ENCODE measurements around the gene HUWE1. TPM values are rescaled to one million over a fixed set of nuclear protein-coding genes. Genes with fewer than 3 reads are reported as not detected.

HUWE1 gene
- total RNA-seq, 1 donor from 2014 or later, result 225 TPM

DNA sequence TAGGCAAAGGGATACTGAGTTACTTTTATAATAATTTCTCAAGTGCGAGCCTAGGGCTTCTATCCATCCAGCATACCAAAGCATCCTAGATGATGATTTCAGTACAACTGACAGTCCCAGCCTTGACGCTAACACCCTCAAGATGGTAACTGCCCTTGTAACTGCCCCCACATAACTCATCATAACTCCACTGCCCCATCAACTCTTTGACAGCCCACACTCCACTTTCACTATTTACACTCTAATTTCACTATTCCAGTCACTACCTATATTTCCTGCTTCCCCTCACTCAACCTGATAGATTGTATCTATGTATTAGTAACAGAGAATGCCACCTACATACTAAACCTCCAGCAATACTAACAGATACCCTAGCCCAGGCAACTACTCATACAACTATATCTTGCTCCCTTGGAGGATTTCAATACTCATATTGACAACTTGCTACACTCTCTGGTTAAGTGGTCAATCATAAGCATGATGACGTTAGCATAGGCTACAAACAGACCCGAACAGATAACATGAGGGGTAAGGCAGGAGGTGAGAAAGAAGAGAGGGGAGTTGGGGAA is 65.0 kb downstream of the HUWE1 start:
- H3K4me3 ChIP-seq (ENCODE audit: insufficient read depth, low read depth, low read length), result no peak overlapping the region
- peaks cover 44% of the 10 kb centered on the region for H3K36me3 ChIP-seq (ENCODE audit: insufficient read depth, low read length)
- no peaks in the 10 kb centered on the region for H3K9me3 ChIP-seq (ENCODE audit: insufficient read depth, low read depth, low read length)
- no peak overlapping the region for H3K27ac Mint-ChIP-seq (ENCODE audit: unreplicated experiment)
- peak; percentile 76 for FAIRE-seq
- H4K20me1 ChIP-seq (ENCODE audit: insufficient read depth, low read length), result peaks cover 24% of the 10 kb centered on the region
- no peak overlapping the region for H3K9ac ChIP-seq (ENCODE audit: low read length)
- H2AFZ ChIP-seq (ENCODE audit: low read depth, low read length), result no peak overlapping the region
- no peak overlapping the region for H3K27ac ChIP-seq (ENCODE audit: low read depth, low read length)
- no peaks in the 10 kb centered on the region for H3K27me3 ChIP-seq (ENCODE audit: insufficient read depth, low read length)
- DNase-seq (ENCODE audit: low read depth), result no peak
- no peak overlapping the region for H3K4me2 ChIP-seq (ENCODE audit: low read length)
- no peak overlapping the region for H3K4me3 Mint-ChIP-seq (ENCODE audit: unreplicated experiment)
- no peaks in the 10 kb centered on the region for H3K9me3 Mint-ChIP-seq (ENCODE audit: unreplicated experiment)
- TF ChIP-seq EZH2 (IDR thresholded peaks at IDR 0.05; ENCODE audit: insufficient read depth, low read length), result no peak
- TF ChIP-seq, protein P1, sequence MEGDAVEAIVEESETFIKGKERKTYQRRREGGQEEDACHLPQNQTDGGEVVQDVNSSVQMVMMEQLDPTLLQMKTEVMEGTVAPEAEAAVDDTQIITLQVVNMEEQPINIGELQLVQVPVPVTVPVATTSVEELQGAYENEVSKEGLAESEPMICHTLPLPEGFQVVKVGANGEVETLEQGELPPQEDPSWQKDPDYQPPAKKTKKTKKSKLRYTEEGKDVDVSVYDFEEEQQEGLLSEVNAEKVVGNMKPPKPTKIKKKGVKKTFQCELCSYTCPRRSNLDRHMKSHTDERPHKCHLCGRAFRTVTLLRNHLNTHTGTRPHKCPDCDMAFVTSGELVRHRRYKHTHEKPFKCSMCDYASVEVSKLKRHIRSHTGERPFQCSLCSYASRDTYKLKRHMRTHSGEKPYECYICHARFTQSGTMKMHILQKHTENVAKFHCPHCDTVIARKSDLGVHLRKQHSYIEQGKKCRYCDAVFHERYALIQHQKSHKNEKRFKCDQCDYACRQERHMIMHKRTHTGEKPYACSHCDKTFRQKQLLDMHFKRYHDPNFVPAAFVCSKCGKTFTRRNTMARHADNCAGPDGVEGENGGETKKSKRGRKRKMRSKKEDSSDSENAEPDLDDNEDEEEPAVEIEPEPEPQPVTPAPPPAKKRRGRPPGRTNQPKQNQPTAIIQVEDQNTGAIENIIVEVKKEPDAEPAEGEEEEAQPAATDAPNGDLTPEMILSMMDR (IDR thresholded peaks at IDR 0.05; ENCODE audit: insufficient read depth, low read depth, low read length), result no peak
- H3K4me1 ChIP-seq (ENCODE audit: insufficient read depth, low read length), result no peaks in the 10 kb centered on the region
- peaks cover 15% of the 10 kb centered on the region for H3K36me3 Mint-ChIP-seq (ENCODE audit: low read depth, unreplicated experiment)
- H3K4me1 Mint-ChIP-seq (ENCODE audit: low read depth, unreplicated experiment), result no peaks in the 10 kb centered on the region
- peaks cover 30% of the 10 kb centered on the region for H3K79me2 ChIP-seq (ENCODE audit: insufficient read depth, low read length)
- no peaks in the 10 kb centered on the region for H3K27me3 Mint-ChIP-seq (ENCODE audit: low read depth, unreplicated experiment)

DNA sequence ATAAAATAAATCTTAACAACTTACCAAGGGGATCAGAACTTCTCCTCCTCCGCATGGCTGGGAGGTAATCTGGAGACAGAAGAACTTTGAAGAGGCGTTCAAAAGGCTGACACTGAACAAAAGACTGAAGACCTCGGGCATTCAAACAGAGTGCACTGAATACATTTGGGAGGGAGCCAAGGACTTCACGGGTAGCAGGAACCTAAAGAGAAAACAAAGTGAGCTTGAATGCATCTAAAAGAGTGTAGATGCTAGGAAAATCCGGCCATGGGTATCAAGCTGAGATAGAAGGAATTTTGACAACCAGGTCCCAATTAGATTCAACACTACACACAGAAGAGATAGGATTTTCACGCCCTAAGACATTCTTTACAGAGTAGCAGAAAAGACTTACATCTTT is 69.6 kb downstream of the HUWE1 start:
- H3K9ac ChIP-seq (ENCODE audit: low read length), result no peak overlapping the region
- H4K20me1 ChIP-seq (ENCODE audit: insufficient read depth, low read length), result peaks cover 13% of the 10 kb centered on the region
- no peaks in the 10 kb centered on the region for H3K27me3 ChIP-seq (ENCODE audit: insufficient read depth, low read length)
- no peak overlapping the region for H2AFZ ChIP-seq (ENCODE audit: low read depth, low read length)
- H3K4me2 ChIP-seq (ENCODE audit: low read length), result no peak overlapping the region
- peak; percentile 84 for FAIRE-seq
- H3K4me3 ChIP-seq (ENCODE audit: insufficient read depth, low read depth, low read length), result no peak overlapping the region
- H3K9me3 ChIP-seq (ENCODE audit: insufficient read depth, low read depth, low read length), result no peaks in the 10 kb centered on the region
- Mint-ChIP-seq H3K9me3 (ENCODE audit: unreplicated experiment) (no peaks in the 10 kb centered on the region), H3K4me1 (ENCODE audit: low read depth, unreplicated experiment) (no peaks in the 10 kb centered on the region), H3K4me3 (ENCODE audit: unreplicated experiment) (no peak overlapping the region), H3K27ac (ENCODE audit: unreplicated experiment) (peak overlapping the region; percentile 47), H3K27me3 (ENCODE audit: low read depth, unreplicated experiment) (no peaks in the 10 kb centered on the region), H3K36me3 (ENCODE audit: low read depth, unreplicated experiment) (peaks cover 12% of the 10 kb centered on the region)
- no peaks in the 10 kb centered on the region for H3K4me1 ChIP-seq (ENCODE audit: insufficient read depth, low read length)
- TF ChIP-seq EZH2 (IDR thresholded peaks at IDR 0.05; ENCODE audit: insufficient read depth, low read length), result no peak
- TF ChIP-seq, protein P1 (IDR thresholded peaks at IDR 0.05; ENCODE audit: insufficient read depth, low read depth, low read length), result no peak
- no peak overlapping the region for H3K27ac ChIP-seq (ENCODE audit: low read depth, low read length)
- DNase-seq (ENCODE audit: low read depth), result no peak
- H3K79me2 ChIP-seq (ENCODE audit: insufficient read depth, low read length), result peaks cover 40% of the 10 kb centered on the region
- peaks cover 49% of the 10 kb centered on the region for H3K36me3 ChIP-seq (ENCODE audit: insufficient read depth, low read length)

DNA sequence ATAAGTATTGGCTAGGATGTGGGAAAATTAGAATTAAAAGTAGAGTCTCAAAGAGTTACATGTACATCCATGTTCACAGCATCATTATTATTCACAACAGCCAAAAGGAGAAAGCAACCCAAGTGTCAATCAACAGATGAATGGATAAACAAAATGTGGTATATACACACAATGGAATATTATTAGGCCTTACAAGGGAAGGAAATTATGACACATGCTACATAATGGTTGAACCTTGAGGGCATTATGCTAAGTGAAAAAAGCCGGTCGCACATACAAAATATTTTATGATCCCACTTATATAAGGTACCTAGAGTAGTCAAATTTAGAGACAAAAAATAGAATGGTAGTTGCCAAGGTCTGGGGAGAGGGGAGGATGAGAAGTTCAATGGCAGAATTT is 80.1 kb downstream of the HUWE1 start:
- peaks cover 7% of the 10 kb centered on the region for H3K36me3 Mint-ChIP-seq (ENCODE audit: low read depth, unreplicated experiment)
- Histone ChIP-seq H3K4me2 (ENCODE audit: low read length) (no peak overlapping the region), H3K4me1 (ENCODE audit: insufficient read depth, low read length) (no peaks in the 10 kb centered on the region), H3K36me3 (ENCODE audit: insufficient read depth, low read length) (peaks cover 45% of the 10 kb centered on the region), H3K9me3 (ENCODE audit: insufficient read depth, low read depth, low read length) (no peaks in the 10 kb centered on the region), H4K20me1 (ENCODE audit: insufficient read depth, low read length) (peaks cover 51% of the 10 kb centered on the region), H3K27me3 (ENCODE audit: insufficient read depth, low read length) (no peaks in the 10 kb centered on the region), H3K27ac (ENCODE audit: low read depth, low read length) (no peak overlapping the region), H3K9ac (ENCODE audit: low read length) (no peak overlapping the region), H3K79me2 (ENCODE audit: insufficient read depth, low read length) (peaks cover 50% of the 10 kb centered on the region), H3K4me3 (ENCODE audit: insufficient read depth, low read depth, low read length) (no peak overlapping the region), H2AFZ (ENCODE audit: low read depth, low read length) (no peak overlapping the region)
- H3K9me3 Mint-ChIP-seq (ENCODE audit: unreplicated experiment), result no peaks in the 10 kb centered on the region
- DNase-seq (ENCODE audit: low read depth) (no peak), FAIRE-seq (no peak)
- H3K27ac Mint-ChIP-seq (ENCODE audit: unreplicated experiment), result no peak overlapping the region
- no peak overlapping the region for H3K4me3 Mint-ChIP-seq (ENCODE audit: unreplicated experiment)
- no peaks in the 10 kb centered on the region for H3K4me1 Mint-ChIP-seq (ENCODE audit: low read depth, unreplicated experiment)
- no peaks in the 10 kb centered on the region for H3K27me3 Mint-ChIP-seq (ENCODE audit: low read depth, unreplicated experiment)
- TF ChIP-seq, protein P1 (IDR thresholded peaks at IDR 0.05; ENCODE audit: insufficient read depth, low read depth, low read length), result no peak
- TF ChIP-seq EZH2 (IDR thresholded peaks at IDR 0.05; ENCODE audit: insufficient read depth, low read length), result no peak
